ENCODE data around the gene BPIFA2.

The BPIFA2 gene

DNA sequence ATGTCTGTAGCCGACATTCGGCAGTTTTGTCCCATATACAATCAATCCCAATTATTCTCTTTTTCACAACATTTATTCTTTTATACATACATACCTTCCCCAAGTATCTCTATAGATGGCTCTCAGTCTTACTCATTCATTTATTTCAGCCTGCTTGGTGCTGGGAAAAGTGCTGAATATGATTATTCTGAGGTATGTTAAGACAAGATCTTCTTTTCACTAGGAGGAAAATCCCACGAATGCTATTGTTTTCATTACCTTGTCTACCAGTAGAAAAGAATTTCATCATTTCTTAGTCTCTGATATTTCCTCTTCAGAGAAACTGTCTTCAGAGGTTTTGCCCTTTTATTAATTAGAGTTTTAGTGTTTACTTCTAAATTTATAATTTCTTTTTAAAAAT is 35.5 kb downstream of the BPIFA2 start:
- no peak for DNase-seq

DNA sequence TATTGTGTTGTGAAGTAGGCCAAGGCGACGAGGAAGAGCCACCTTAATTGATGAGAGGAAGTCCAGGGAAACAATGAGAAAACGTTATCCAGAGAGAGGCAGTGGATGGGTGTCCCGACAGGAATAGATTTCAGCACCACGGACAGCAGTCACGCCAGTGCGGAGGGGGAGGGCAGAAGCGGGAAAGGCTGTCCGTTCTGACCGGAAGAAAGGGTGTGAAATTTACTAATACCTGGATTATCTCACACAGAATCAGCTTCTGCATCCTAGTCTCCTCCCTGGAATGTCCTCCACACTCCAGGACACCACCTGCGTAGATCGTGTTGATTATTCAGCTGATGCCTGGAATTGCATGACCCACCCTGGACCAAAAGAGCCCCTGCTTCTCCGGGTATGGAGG is 41.8 kb downstream of the BPIFA2 start:
- DNase-seq, result peak; percentile 69

DNA sequence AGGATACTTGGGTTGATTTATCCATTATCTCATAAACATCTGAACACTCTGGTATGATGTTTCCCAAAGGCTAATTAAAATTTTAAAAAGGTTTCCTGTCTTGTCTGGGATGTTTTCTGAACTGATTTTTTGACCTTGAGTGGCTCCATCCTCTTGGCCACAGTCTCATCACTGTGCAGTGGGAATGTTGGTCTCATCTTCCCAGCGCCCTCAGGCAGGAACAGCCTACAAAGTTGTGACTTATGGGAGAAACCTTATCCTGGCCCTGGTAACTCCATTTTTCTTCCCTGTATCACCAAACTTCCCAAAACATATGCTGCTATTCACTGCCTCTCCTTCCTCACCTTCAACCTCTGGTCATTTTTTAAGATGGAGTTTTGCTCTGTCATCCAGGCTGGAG is 42.4 kb downstream of the BPIFA2 start:
- no peak for DNase-seq

DNA sequence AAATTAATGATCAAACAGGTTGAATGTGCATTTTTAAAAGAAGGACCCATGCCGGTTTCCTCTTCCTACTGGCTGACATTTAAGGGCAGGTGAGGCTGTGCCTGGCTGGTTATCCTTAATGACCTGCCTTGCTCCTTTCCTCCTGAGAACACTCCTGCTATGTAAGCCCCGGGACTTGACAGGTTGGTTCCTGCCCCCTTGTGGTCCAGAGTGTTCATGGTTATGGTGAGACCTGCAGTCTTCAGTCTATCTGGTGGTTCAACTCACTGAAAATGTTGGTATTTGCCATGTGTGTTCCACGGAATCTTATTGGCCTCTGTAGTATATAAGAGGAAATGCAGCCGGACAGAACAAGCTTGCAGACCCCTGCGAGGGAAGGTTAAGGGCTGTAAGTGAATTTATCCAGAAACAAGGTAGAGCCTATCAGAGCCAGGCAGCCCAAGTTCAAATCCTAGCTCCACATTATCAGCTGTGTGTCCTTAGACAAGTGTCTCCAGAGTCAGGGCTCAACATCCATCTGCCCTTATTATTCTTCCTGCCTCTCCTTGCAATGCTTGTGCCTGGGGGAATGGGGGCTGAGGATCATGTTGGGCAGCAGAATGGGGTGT is 44.0 kb downstream of the BPIFA2 start:
- DNase-seq, result no peak

- DNase-seq, result no peak
These were observed 49.1 kb downstream of the BPIFA2 start, which contains the start of gene BPIFA3 for GRCh38 chr20:33217052-33217451. TSS of gene BPIFA3 (plus strand) at chr20:33217352. CDS start at chr20:33217537, 185 bp downstream.

- DNase-seq, result no peak
These were observed 56.4 kb downstream of the BPIFA2 start for GRCh38 chr20:33224399-33224798.

DNA sequence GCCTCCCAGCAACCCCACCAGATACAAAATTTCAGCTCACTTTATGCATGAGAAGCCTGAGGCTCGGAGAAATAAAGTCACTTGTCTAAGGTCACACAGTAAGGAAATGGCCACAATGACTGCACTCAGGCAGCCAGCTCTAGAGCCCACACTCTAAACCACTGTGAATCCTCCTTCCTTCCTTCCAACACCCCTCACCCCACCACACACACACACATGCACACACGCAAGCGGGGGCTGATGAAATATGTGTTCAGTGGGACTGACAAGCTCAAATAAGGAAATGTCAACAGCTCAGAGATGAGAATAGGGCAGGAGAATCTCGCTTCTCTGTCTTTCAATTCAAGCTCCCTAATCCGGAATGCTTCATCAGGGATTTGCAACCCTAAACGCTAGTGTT is 61.9 kb downstream of the BPIFA2 start:
- no peak for DNase-seq
